GM19452 (cell line): ENCODE data around the gene C17orf50.

Source experiments
- ATAC-seq: cut with Tn5 transposase; IDR thresholded peaks from one replicate; pipeline ENCODE4 v1.9.1; 2021; ENCODE audit not compliant: unreplicated experiment

Gene C17orf50

DNA sequence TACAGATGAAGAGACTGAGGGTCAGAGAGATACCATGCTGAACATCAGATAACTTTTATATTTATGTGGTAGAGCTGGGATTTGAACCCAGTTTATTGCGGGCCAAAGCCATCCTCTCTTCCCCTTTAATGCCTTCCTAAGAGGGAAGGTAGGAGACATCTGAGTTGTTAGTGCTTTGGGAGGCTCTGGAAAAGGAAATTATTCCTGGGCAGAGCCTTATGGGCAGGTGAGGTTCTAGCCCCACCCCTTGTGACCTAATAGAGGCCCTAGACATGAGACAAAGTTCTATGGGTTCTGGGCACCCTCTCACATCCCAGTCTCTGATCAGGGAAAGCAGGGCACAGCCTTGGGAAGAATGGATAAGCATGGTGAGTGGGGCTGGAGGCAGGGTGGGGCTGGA is at the start of gene C17orf50:
Gene C17orf50, plus strand, starts transcription at position 301 of the 400 bp plus-strand sequence. Its CDS starts 55 bp downstream, at position 356.
- no peak for ATAC-seq

DNA sequence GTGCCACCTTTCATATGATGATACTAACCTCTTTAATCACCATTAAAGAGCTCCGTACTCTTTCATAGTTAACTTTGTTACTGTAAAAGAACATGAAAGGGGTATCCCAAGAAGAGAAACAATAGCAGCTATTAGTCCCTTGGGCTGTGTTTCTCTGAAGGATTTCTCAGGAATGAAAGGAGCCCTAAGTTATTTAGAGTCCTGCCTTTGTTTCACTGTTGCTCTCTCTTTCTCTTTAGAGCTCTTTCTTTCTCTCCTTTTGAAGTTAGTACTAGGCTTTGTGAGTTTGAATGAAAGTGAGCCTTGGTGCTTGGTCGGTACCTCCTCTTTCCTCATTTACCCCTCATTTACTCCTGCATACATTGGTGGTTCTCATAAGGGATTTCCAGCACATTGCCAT is 49.7 kb upstream of the C17orf50 start:
- ATAC-seq: no peak

DNA sequence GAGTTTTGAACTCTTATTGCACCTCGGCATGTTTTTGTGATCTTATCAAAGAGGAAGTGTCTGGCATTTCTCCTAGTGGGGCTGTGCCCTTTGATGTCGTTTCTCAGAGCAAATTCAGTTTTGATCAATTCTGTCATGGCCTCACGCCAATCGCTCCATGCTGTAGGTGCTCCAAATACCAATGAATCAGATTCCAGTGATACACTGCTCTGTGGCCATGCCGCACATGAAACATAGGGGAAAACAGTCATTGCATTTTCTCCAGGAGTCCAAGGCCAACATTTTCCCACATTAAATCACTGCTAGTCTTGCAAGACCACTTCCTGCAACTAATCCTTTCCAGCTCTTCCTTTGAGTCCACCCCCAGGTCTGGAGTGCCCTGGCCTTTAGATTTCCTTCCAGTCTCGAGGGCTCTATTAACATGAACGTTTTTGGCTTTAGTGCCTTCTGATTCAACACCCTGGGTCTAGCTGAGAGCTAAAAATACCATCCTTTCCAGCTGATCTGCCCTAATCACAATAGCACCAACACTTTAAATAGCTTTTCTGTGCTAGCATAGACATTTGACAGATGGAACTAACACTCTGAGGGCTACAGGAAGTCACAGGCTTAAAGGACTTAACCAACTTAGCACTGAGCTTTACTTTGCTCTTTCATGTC is 47.5 kb upstream of the C17orf50 start:
- ATAC-seq: no peak

DNA sequence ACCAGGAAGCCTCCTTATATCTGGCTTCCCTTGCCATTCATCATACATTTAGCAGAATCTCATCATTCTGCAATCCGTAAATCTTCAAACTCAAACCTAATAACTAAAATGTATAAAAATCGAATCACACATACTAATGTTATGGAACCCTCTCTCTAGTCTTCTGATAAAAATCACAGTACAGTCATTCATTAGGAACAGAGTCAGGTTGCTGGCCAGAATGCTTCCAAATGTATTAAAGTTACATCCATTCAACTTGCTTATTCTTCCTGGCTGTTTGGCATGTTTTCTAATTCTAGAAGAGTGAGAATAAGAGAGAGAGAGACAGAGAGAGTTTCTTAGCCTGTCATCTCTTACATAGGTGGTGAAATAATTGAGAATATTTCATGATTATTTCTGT is 45.7 kb upstream of the C17orf50 start:
- ATAC-seq: no peak

- ATAC-seq: no peak
Observed at GRCh38 chr17:35715416-35715815, 45.3 kb upstream of the C17orf50 start.

GRCh38 chr17:35716173-35716572 is 44.5 kb upstream of the C17orf50 start:
- no peak for ATAC-seq

GRCh38 chr17:35716897-35717465 is 43.7 kb upstream of the C17orf50 start:
- ATAC-seq: no peak

- no peak for ATAC-seq
Observed at GRCh38 chr17:35717475-35717874, 43.2 kb upstream of the C17orf50 start.

DNA sequence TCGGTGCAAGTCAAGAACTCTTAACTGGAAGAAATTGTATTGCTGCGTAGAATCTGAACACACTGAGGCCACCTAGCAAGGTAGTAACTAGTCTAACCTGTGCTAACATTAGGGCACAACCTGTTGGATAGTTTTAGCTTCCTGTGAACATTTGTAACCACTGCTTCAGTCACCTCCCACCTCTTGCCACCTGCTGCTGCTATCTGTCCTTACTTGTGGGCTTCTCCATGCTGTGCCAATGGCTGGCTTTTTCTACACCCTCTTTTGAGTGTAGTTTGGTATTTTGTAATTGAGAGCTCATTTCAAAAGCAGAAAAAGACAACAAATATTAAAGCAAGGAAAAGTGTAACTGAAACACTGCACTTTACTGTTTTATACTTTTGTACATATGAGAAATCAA is 37.0 kb upstream of the C17orf50 start:
- no peak for ATAC-seq

DNA sequence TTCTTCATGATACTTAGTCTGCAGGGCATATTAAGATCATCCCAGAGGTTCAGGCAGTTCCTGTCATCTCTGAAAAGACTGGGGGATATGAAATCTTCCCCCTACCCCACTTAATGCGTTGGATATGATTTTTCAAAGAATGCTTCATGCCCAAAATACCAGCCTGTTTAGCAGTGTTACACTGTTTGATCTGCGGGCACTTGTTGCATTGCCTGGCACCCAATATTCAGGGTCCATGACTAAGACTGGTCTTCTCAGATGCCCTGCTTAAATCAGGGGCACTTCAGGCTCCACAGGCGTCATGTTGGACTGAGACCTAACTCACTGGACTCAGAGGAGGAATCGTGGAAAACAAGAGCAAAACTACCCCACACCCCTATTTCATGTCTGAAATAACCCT is 35.6 kb upstream of the C17orf50 start:
- no peak for ATAC-seq

GRCh38 chr17:35725802-35726126 is 34.9 kb upstream of the C17orf50 start:
- no peak for ATAC-seq

DNA sequence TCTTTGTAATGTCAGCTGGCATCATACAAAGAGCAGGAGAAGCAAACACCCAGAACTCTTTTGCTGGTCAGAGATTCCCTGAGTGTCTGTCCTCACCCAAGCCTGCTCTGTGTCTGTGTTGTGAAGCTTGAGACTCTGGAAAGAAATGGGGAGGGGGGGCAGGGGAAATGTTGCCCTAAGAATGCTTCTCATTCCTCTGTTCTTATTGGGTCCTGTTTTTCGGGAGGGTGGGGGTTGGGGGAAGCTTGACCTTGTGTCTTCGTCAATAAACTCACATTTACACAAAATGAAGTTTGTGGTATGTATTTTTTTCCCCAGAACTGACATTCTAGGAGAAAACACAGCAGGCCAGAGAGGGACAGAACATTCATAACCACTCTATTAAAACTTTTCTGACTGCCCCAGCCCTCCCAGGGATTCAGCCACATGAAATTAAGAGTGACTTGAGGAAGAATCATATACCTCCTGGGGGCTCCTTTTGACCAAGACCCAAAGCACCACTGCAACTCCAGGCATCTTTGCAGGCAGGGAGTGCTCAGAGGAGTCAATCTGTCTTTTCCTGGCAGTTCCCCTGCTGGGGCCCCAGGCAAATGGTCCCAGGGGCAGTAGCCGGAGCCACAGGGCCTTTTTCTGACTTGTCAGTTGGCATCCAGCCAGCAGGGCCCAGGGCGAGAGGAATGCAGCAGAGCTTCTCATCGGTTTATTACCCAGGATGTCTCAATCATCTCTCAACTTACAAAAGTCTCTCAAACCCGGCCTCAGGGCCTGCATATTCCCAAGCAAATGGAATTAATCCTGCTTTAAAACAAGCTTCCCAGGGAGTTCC is 34.3 kb upstream of the C17orf50 start:
- ATAC-seq: no peak

GRCh38 chr17:35726953-35727460 is 33.7 kb upstream of the C17orf50 start:
- ATAC-seq: no peak

DNA sequence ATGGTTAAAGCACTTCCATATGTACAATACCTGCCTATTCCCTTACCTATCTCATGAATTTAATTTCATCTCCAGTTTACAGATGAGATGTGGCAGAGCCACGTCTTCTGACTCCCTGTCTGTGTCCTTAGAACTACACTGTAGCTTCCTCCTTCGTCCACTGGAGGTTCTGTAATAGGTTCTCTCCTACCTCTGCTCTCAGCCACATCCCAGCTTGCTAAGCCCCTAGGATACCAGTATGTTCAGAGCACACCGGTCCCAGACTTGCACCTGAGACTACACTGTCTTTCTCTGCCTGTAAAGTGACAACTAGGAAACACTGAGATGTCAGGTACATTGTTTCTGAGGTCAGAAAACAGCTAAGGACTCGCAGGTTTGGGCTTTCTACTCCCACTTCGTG is 33.1 kb upstream of the C17orf50 start:
- ATAC-seq: no peak

DNA sequence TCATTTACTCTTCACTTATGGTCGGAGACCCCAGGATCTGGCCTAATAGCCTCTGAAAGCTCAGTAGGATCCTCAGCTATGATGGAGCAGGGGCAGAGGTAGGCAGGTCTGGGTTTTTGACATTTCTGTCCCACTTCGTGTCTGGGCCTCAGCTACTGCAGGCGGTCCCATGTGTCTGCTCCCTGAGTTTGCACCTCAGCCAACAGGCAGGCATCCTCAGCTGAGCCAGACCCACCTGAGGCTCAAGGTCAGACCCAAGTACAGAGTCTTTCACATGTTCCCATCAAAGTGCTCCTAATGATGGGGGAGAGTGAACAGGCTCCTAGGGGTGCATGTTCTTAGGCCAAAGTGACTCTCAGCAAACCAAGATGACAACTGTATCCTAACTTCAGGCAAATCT is 32.1 kb upstream of the C17orf50 start:
- ATAC-seq: no peak

GRCh38 chr17:35729405-35729833 is 31.3 kb upstream of the C17orf50 start:
- no peak for ATAC-seq

DNA sequence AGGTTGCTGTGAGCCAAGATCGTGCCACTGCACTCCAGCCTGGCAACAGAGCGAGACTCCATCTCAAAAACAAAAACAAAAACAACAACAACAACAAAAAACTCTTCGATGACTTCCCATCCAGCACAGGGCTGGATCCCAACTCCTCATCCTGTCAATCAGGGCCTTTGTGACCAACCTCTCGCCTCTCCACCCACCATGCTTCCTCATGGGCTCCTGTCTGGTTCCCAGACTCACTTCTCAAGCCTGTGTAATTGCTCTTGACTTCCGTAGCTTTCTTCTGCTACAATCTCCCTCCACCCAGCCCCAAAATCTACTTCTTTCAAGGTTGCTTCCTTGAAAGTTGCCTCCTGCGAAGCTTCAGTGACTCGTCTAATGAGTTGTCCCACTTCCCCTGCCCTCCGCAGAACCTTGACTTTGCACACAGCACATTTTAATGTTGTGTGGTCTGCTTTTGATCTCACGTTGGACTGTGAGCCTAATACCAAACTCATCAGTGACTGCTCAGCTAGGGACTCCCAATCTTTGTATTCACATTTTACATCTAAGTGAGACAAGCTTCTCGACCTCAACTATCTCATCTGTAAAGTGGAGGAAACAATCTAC is 30.2 kb upstream of the C17orf50 start:
- no peak for ATAC-seq

DNA sequence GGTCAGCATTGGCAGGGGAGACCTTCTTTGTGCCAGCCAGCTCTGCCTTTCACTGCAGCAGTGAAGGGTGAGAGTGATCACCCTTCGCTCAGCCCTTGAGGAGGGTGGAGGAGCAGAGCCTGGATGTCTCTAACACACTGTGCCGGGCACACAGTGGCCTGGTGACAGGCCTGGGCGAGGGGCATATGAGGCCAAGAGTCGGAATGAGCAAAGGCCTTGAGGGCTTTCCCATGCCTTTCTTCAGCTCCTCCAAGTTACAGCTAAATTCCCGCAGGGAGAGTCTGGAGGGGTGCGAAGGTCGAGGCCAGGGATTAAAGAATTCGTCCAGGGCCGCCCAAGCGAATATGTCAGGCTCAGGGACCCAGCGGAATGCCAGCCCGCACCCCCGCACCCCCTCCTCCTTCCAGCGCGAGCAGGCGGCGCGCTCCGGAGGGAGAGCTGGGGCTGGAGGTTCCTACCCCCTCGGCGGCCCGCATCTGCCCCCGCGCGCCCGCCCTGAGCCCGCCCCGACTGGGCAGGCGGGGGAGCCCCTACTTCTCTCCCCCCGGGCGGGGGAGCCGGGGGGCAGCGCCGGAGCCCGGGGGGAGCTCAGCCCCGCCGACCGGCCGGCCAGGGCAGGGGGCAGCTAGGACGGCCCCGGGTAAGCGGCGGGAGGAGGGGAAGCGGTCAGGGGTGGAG is 29.3 kb upstream of the C17orf50 start, which contains the start of gene RASL10B:
Gene RASL10B, plus strand, starts transcription at position 401 of the 678 bp plus-strand sequence. CDS start 3,546 bp downstream, outside the sequence.
- ATAC-seq: no peak

DNA sequence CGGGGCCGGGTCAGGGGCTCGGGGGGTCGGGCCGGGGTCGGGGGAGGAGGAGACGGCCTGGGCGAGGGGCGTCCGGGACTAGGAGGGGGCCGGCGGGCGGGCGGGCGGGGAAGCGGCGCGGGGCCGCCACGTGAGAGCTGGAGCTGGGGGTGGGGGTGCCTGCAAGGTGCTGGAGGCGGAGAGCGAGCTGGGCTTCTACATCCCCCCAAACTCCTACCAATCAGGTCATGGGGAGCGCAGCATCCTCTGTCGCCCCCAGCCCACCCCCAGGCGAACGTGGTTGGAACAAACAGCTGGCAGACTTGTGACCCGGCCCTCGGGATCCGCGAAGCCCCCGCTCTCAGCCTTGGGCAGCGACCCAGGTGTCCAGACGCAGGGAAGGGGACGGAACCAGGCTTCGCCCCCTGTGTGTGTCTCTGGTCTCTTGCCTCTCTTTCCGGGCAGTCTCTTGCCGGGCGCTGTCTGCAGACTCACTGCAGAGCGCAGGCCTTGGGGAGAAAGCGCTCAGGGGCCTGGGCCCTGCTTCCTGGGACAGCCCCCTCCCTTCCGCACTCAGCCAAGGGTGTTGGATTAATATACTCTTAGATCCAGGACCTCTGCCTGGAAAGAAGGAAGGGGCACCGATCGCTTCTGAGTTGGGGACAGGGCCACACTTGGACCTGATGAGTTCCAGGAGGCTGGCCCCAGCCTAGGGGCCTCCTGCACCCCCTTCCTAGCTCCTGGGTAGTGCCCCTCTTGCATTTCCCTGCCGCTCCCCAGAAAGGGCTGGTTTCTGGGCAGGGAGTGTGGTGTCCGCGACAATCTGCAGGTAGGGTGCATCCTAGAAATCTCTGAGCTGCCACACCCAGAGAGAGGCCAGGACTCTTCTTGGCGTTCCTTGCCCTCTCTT is 28.5 kb upstream of the C17orf50 start:
- no peak for ATAC-seq

GRCh38 chr17:35732806-35733136 is 27.9 kb upstream of the C17orf50 start:
- ATAC-seq: no peak
